Stimulated activated CD4-positive, alpha-beta T cell treated with anti-CD3 and anti-CD28 coated beads, Interleukin-12 subunit alpha, Interleukin-12 subunit beta, amount 100 ng/mL, for 24 hours (primary cell): ENCODE measurements around the gene GP1BB.

Source experiments
- DNase-seq, 2 experiments: peaks; one replicate each; pipeline ENCODE4 v3.0.0-alpha.2; 2020; ENCODE audit warnings: low read depth in 2 of 2

The GP1BB gene

GRCh38 chr22:19714312-19715187, 8.8 kb upstream of the GP1BB start, which contains the start of gene SEPTIN5:
TSS of gene SEPTIN5 (plus strand) at chr22:19714503. CDS start at chr22:19714589, 86 bp downstream.
- DNase-seq = no peak

- no peak for DNase-seq
Measured at GRCh38 chr22:19715188-19715930, 8.0 kb upstream of the GP1BB start.

- no peak for DNase-seq
Measured at GRCh38 chr22:19716041-19716828, 7.1 kb upstream of the GP1BB start.

- DNase-seq = no peak
Measured at GRCh38 chr22:19716829-19717105, 6.6 kb upstream of the GP1BB start.

GRCh38 chr22:19717181-19717580, 6.2 kb upstream of the GP1BB start:
- DNase-seq = no peak

- DNase-seq = peak; percentile 55 to 66
Measured at GRCh38 chr22:19717691-19718455, 5.5 kb upstream of the GP1BB start.

- DNase-seq = no peak
Measured at GRCh38 chr22:19718456-19719049, 4.8 kb upstream of the GP1BB start.

- DNase-seq = no peak
Measured at GRCh38 chr22:19719050-19719482, 4.3 kb upstream of the GP1BB start.

- no peak for DNase-seq
Measured at GRCh38 chr22:19719488-19720021, 3.8 kb upstream of the GP1BB start.

- DNase-seq = no peak
Measured at GRCh38 chr22:19720150-19720827, 3.0 kb upstream of the GP1BB start.

- no peak for DNase-seq
Measured at GRCh38 chr22:19720999-19721329, 2.4 kb upstream of the GP1BB start.

- DNase-seq = no peak
Measured at GRCh38 chr22:19721330-19722177, 1.8 kb upstream of the GP1BB start.

GRCh38 chr22:19722178-19722981, 959 bp upstream of the GP1BB start:
- DNase-seq = no peak

- no peak for DNase-seq
Measured at GRCh38 chr22:19722982-19723231, 432 bp upstream of the GP1BB start.

GRCh38 chr22:19723983-19724827, 866 bp downstream of the GP1BB start:
- DNase-seq = peak in 1 of 2 experiments; percentile 14

- no peak for DNase-seq
Measured at GRCh38 chr22:19724927-19725661, 1.8 kb downstream of the GP1BB start.
